HS-5 (cell line): Measurements from ENCODE around the gene NFAM1.

Experiments used
- DNase-seq: peaks from one replicate; pipeline ENCODE4 v3.0.0-alpha.2; 2012; ENCODE audit warnings: low read depth

Gene NFAM1

DNA sequence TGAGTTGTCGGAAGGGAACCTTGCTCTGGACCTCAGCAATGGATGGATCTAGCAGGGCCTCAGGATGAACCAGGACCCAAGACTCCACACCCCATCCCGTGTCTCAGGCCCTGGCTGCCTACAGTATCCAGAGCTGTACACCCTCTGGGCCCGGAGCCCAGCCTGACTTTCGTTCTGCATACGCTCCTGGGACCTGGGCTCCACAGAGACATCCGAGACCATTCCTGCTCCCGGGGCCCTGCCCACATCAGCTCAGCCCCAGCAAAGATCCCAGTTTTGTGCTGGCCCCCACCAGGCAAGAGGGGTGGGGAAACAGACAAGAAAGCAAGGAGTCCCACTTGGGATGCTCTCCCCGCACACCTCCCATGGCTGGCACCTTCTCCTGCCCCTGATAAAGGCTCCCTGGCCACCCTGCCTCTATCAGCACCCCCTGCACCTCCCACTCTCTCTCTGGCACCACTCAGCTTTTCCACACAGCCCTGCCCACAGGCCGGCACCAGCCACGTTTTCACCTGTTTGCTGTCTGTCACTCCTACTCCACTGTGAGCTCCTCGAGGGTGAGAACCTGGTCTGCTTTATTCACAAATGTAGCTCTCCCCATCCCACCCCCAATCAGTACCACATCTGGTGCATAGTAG, 97.2 kb downstream of the NFAM1 start:
- no peak for DNase-seq

DNA sequence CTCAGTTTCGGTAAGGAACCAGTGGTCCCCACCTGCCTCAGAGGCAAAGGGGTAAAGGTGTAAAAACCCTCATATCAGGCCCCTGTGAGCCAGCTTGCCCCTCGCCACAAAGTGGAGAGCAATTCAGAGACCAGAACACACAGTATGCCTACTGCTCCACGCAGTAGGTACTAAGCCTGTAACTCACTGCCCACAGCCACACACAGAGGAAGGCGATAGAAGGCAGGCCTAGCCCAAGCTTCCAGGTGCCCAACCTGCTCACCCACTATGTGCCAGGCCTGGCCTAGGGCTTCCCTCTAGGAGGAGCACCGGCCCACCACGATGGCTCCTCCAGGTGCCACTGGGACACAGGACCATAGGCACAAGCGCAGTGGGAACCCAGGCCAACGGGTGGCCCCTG, 98.7 kb downstream of the NFAM1 start:
- DNase-seq, result no peak

DNA sequence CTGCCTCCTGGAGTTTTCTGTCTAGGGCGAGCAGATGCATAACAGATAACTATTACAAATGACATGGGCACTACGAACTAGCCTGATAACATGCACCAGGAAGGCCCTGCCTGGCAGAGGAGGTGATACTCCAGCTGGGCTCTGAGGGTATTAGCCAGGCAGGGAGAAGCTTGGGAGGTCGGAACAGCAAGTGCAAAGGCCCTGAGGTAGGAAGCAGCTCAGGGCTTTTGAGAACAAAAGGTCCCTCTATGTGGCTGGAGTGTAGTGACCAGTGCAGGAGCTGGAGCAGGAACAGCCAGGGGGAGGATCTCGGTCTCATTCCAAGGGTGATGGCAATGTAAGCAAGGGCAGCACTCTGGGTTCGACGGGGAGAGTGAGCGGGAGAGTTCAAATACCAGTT, 100.1 kb downstream of the NFAM1 start:
- no peak for DNase-seq

DNA sequence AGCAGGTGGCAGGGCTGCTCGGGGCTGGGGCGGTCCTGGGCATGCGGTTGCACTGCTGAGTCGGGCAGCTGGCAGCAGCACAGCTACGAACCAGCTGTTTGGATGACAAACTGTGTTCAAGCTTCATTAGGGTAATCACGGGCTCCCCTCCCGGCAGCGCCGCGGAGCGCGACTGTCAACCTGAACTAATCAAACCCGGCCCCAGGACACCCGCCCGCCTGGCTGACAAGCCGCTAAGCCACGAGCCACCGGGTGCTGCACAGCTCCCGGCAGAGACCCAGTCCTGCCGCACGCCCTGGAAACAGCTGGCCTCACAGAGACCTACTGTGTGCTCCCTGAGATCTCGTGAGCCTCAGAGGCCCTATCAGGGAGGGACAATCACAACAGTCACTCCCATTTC, 101.2 kb downstream of the NFAM1 start:
- no peak for DNase-seq
